AG09309 (cell line): Measurements from ENCODE around the gene FAT1.

Source experiments
- DNase-seq: peaks from one replicate; pipeline ENCODE4 v3.0.0-alpha.2; 2010; ENCODE audit warnings: low read depth
- H3K4me3 ChIP-seq: 2 replicates; pipeline ENCODE4 v1.5.1; 2011; ENCODE audit warnings: mild to moderate bottlenecking, low read depth, low read length, moderate library complexity; ENCODE audit not compliant: control insufficient read depth
- TF ChIP-seq, protein P1 (sequence below): IDR thresholded peaks from 2 replicates; pipeline ENCODE4 v1.5.1; 2011; ENCODE audit warnings: mild to moderate bottlenecking, low read depth, low read length, inconsistent platforms; ENCODE audit not compliant: insufficient read depth, control insufficient read depth; ENCODE audit errors: missing control alignments

The FAT1 gene

DNA sequence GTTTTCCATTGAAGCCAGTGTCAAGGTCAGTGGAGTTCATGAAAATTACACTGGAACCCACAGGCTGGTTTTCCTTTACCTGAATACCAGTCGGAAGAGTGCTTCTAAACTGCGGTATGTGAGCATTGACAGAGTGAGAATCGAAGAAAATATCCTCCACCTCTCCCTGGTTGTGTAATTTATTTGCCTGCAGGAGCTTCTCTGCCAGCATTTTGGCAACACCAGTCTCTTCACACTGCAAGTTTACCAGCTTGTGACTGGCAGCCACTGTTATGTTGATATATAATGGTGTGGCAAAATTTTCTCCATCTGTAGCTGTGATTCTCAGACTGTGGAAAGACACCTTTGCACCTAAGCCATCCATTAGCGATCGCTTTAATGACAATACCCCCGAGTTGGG, 16.1 kb downstream of the FAT1 start:
- H3K4me3 ChIP-seq: no peak overlapping the region
- TF ChIP-seq, protein P1, sequence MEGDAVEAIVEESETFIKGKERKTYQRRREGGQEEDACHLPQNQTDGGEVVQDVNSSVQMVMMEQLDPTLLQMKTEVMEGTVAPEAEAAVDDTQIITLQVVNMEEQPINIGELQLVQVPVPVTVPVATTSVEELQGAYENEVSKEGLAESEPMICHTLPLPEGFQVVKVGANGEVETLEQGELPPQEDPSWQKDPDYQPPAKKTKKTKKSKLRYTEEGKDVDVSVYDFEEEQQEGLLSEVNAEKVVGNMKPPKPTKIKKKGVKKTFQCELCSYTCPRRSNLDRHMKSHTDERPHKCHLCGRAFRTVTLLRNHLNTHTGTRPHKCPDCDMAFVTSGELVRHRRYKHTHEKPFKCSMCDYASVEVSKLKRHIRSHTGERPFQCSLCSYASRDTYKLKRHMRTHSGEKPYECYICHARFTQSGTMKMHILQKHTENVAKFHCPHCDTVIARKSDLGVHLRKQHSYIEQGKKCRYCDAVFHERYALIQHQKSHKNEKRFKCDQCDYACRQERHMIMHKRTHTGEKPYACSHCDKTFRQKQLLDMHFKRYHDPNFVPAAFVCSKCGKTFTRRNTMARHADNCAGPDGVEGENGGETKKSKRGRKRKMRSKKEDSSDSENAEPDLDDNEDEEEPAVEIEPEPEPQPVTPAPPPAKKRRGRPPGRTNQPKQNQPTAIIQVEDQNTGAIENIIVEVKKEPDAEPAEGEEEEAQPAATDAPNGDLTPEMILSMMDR: no peak
- no peak for DNase-seq

DNA sequence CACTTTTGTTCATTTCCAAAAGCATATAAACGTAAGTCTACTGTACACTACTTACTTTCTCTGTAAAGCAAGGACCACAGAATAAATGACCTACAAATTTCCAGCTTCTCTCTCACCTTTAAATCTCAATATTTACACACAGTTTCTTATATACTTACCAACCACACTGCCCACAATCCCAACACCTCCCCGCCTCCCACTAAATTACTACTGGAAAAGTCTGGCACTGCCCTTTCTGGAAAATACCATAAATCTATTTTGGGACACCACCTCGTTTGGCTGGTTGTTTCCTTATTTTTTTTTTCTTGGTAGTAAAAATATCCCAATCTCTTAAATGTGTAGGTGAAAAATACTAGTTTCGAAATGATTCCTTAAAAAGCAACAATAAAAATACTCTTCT, 19.6 kb downstream of the FAT1 start:
- no peak for DNase-seq
- no peak overlapping the region for H3K4me3 ChIP-seq
- TF ChIP-seq, protein P1: no peak

DNA sequence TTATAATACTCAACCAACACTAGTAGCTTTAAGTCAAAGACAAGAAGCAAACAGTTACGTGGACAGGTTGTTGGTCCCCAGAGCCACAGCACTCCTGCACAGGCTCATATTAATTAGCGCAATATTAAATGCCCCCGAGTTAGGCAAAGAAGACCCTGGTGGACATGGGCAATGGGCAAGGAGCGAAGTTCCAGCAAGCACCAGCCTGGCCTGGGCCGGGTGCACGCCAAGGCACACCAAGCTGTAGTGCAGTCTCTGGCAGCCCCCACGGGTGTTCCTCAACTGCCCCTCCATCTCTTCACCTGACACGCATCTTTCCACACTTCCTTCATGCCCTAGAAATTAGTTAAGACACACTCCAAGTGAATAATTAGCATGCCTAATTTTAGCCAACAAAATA, 20.1 kb downstream of the FAT1 start:
- TF ChIP-seq, protein P1: no peak
- H3K4me3 ChIP-seq: no peak overlapping the region
- DNase-seq: no peak

DNA sequence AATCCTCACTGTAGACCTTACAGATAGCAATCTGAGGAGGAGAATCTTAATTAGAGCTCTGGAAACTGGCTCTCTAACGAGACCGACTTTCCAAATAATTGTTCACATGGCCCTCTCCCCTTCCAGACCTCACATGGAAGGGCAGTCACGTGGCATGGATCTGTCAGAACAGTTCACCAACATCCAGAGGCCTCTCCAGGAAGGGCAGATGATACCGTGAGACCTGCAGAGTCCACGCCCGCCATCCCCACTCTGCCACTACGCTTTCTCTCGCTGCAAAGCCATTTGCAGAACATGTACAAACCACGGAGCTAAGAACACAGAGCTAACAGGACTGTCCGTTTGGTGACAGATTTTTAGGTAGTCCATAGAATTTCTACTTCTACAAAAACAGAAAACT, 20.7 kb downstream of the FAT1 start:
- TF ChIP-seq, protein P1: no peak
- no peak for DNase-seq

DNA sequence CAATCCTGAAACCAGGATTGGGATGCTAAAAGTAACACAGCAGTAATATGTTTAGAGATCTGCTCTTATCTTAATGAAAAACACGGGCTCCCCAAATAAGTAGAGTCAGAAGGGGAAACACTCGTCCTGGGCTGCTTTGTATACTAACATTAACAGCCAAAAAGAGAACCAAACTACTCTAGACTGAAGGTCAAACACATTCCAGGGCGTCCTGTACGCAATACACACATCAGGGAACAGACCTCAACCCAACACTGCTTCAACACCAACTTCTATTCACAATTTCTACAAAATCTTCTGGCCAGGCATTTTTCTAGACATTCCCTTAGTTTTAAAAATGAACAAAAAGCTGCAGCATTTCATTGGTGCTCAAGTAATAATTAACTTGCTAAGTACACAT, 21.4 kb downstream of the FAT1 start:
- TF ChIP-seq, protein P1: no peak
- H3K4me3 ChIP-seq: no peak overlapping the region
- DNase-seq: no peak

More for the DNA sequence above, 20.7 kb downstream of the FAT1 start:
- H3K4me3 ChIP-seq: no peak overlapping the region

DNA sequence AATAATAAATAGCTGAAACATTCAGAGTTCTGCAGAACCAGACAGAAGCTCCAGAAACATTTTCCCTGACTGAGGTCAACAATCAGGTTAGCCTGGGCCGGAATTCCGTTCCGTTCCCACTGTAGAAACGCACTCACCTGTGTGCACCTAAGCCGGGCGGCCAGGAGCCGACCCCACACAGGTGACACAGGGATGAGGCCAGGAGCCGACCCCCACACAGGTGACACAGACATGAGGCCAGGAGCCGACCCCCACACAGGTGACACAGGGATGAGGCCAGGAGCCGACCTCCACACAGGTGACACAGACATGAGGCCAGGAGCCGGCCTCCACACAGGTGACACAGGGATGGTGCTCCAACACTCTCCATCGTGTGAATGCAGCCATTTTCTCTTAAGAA, 21.9 kb downstream of the FAT1 start:
- TF ChIP-seq, protein P1: no peak
- no peak overlapping the region for H3K4me3 ChIP-seq

DNA sequence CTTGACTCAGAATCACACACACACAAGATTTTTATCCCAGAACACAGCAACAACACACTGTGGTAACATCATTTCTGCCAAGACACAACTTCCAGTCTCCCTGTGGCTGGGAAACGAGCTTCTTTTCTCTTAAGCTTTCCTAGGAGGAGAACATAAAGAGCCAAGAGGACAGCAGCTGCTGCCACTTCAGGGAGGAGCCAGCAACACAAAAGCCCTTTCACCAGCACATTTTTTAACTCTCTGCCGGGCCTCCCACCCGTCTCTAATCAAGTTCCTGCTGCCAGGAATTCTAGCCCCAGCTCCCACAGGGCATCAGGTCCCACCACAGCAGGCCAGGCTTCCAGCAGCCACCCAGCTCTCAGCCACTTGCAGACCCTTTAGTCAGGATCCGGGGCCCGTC, 22.4 kb downstream of the FAT1 start:
- no peak overlapping the region for H3K4me3 ChIP-seq
- DNase-seq: no peak
- TF ChIP-seq, protein P1: no peak

More for the DNA sequence above, 21.9 kb downstream of the FAT1 start:
- DNase-seq: no peak
